DND-41 (cell line): ENCODE data around the gene AURKB.

Experiments
- ATAC-seq: fragments of 200-7000 bp; cut with Tn5 transposase; 3 replicates; pipeline ENCODE4 v1.9.1; 2021; ENCODE audit warnings: low read depth; ENCODE audit not compliant: insufficient read depth
- DNase-seq: peaks from one replicate; pipeline ENCODE4 v3.0.0-alpha.2; 2020
- H2AFZ ChIP-seq: 2 replicates; pipeline ENCODE4 v1.6.0; 2012; ENCODE audit warnings: low read depth, low read length
- H3K27ac ChIP-seq: 2 replicates; pipeline ENCODE4 v1.5.1; 2012; ENCODE audit warnings: low read length, inconsistent platforms
- H3K27me3 ChIP-seq: fragments of 200-600 bp; sonication (generic); 2 replicates; pipeline ENCODE4 v1.6.0; 2012; ENCODE audit warnings: low read length, mild to moderate bottlenecking, inconsistent platforms; ENCODE audit not compliant: insufficient read depth, poor library complexity
- H3K36me3 ChIP-seq: 2 replicates; pipeline ENCODE4 v1.5.1; 2012; ENCODE audit warnings: low read length, inconsistent platforms; ENCODE audit not compliant: insufficient read depth
- H3K4me1 ChIP-seq: 2 replicates; pipeline ENCODE4 v1.5.1; 2012; ENCODE audit warnings: mild to moderate bottlenecking, low read length; ENCODE audit not compliant: insufficient read depth
- H3K4me2 ChIP-seq: 2 replicates; pipeline ENCODE4 v1.6.0; 2012; ENCODE audit warnings: mild to moderate bottlenecking, moderate library complexity, low read length, inconsistent platforms; ENCODE audit not compliant: insufficient read depth
- H3K4me3 ChIP-seq, 2 experiments: fragments of 200-600 bp in 1 of 2; shearing (Covaris generic) in 1 of 2; 2 replicates each; pipeline ENCODE4 v1.5.1; 2012 to 2016; ENCODE audit warnings: inconsistent platforms in 2 of 2, low read length in 2 of 2, mild to moderate bottlenecking in 2 of 2, low read depth in 1 of 2, moderate library complexity in 1 of 2
- H3K79me2 ChIP-seq: 2 replicates; pipeline ENCODE4 v1.6.0; 2012; ENCODE audit warnings: low read length, inconsistent platforms; ENCODE audit not compliant: insufficient read depth
- H3K9ac ChIP-seq: 2 replicates; pipeline ENCODE4 v1.6.0; 2012; ENCODE audit warnings: low read depth, mild to moderate bottlenecking, inconsistent platforms, low read length, moderate library complexity
- H3K9me3 ChIP-seq: 2 replicates; pipeline ENCODE4 v1.5.1; 2012; ENCODE audit warnings: low read length, moderate library complexity, mild to moderate bottlenecking, inconsistent platforms; ENCODE audit not compliant: insufficient read depth, severe bottlenecking
- H4K20me1 ChIP-seq: 2 replicates; pipeline ENCODE4 v1.6.0; 2012; ENCODE audit warnings: low read length; ENCODE audit not compliant: insufficient read depth
- EZH2 ChIP-seq: IDR thresholded peaks from 3 replicates; pipeline ENCODE4 v1.6.1; 2012; ENCODE audit warnings: borderline replicate concordance, low read depth, mild to moderate bottlenecking, moderate library complexity, low read length, inconsistent platforms; ENCODE audit not compliant: severe bottlenecking
- TF ChIP-seq, protein P1 (sequence below): IDR thresholded peaks from 2 replicates; pipeline ENCODE4 v1.5.1; 2012; ENCODE audit warnings: borderline replicate concordance, low read length, moderate library complexity, mild to moderate bottlenecking; ENCODE audit not compliant: poor library complexity, severe bottlenecking; ENCODE audit errors: extremely low read depth

Gene AURKB

DNA sequence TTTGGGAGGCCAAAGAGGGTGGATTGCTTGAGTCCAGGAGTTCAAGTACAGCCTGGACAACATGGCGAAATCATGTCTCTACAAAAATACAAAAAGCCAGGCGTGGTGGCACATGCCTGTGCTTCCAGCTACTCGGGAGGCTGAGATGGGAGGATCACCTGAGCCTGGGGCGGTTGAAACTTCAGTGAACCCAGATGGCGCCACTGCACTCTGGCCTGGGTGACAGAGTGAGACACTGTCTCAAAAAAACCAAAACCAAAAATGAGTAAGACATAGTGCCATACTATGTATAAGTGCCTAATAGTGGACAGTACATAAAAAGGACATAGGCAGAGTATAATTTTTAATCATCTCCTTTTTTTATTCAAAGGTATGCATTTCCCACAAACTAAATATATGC is 33.5 kb upstream of the AURKB start:
- Histone ChIP-seq H3K27ac (peak overlapping the region; percentile 18; the same call in 1 of the 2 replicates), H3K79me2 (peaks cover 75% of the 10 kb centered on the region), H3K4me2 (0 out of 2 replicates have a peak overlapping the region, but pooled peaks have one; percentile 12), H3K4me3 (no peak overlapping the region), H3K9me3 (no peaks in the 10 kb centered on the region), H3K4me1 (peaks cover 33% of the 10 kb centered on the region), H3K9ac (no peak overlapping the region), H3K36me3 (peaks cover 54% of the 10 kb centered on the region), H2AFZ (no peak overlapping the region), H3K27me3 (no peaks in the 10 kb centered on the region), H4K20me1 (peaks cover 6% of the 10 kb centered on the region; the same call in 1 of the 2 replicates)
- ATAC-seq (no peak), DNase-seq (peak; percentile 20)
- TF ChIP-seq, protein P1, sequence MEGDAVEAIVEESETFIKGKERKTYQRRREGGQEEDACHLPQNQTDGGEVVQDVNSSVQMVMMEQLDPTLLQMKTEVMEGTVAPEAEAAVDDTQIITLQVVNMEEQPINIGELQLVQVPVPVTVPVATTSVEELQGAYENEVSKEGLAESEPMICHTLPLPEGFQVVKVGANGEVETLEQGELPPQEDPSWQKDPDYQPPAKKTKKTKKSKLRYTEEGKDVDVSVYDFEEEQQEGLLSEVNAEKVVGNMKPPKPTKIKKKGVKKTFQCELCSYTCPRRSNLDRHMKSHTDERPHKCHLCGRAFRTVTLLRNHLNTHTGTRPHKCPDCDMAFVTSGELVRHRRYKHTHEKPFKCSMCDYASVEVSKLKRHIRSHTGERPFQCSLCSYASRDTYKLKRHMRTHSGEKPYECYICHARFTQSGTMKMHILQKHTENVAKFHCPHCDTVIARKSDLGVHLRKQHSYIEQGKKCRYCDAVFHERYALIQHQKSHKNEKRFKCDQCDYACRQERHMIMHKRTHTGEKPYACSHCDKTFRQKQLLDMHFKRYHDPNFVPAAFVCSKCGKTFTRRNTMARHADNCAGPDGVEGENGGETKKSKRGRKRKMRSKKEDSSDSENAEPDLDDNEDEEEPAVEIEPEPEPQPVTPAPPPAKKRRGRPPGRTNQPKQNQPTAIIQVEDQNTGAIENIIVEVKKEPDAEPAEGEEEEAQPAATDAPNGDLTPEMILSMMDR: peak; percentile 35
- TF ChIP-seq EZH2: no peak

DNA sequence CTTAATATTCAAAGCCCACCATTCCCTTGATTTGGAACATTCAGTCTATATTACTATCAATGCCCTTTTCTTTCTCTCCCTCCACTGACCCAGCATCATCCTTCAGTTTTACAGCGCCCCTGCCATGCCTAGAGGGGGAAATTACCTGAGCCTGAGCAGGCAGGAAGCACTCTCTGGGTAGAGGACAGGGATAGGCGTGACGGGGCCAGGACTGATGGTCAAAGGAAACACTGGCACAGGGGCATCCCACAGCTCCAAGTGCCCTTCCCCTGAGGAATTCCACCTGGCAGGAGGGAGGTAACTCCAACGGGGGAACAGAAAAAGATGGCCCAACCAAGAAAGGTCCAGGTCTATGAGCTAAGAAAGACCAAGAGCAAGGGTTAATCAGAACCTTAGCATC is 27.5 kb upstream of the AURKB start:
- Histone ChIP-seq H2AFZ (no peak overlapping the region), H4K20me1 (peaks cover 3% of the 10 kb centered on the region; the same call in 1 of the 2 replicates), H3K9me3 (no peaks in the 10 kb centered on the region), H3K4me1 (no peaks in the 10 kb centered on the region), H3K4me3 (no peak overlapping the region), H3K36me3 (peaks cover 92% of the 10 kb centered on the region), H3K4me2 (no peak overlapping the region), H3K27ac (no peak overlapping the region), H3K9ac (no peak overlapping the region), H3K27me3 (no peaks in the 10 kb centered on the region), H3K79me2 (peaks cover 26% of the 10 kb centered on the region)
- DNase-seq: no peak
- no peak for ATAC-seq
- no peak for TF ChIP-seq EZH2
- TF ChIP-seq, protein P1: no peak

DNA sequence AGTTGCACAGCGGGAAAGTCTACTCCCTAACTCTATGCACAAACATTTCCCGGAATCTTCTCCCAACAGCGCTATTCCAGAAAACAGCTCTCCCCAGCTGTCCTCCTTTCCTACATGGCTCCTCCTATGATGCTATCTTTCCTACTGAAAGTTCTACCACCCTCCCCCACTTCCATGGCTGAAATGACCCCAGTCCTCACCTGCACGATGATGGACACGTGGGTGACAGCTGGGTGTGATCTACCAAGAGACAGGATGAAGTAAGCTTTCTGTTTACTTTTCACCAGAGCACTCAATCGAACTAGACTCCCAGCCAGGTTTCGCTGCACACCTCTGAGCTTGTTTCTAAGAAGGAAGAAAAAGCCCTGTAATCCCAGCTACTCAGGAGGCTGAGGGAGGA is 26.8 kb upstream of the AURKB start:
- no peak overlapping the region for H3K27ac ChIP-seq
- peaks cover 94% of the 10 kb centered on the region for H3K36me3 ChIP-seq

More for the DNA sequence above, 26.8 kb upstream of the AURKB start:
- Histone ChIP-seq H3K4me3 (no peak overlapping the region), H3K79me2 (peaks cover 19% of the 10 kb centered on the region), H3K9ac (no peak overlapping the region), H4K20me1 (peaks cover 3% of the 10 kb centered on the region; the same call in 1 of the 2 replicates), H3K9me3 (no peaks in the 10 kb centered on the region), H2AFZ (no peak overlapping the region), H3K4me1 (no peaks in the 10 kb centered on the region), H3K4me2 (no peak overlapping the region), H3K27me3 (no peaks in the 10 kb centered on the region)
- TF ChIP-seq EZH2: no peak
- TF ChIP-seq, protein P1: no peak
- ATAC-seq: no peak
- DNase-seq: no peak
